ENCODE data around the gene TBCK. TPM values are rescaled to one million over a fixed set of nuclear protein-coding genes. Genes with fewer than 3 reads are reported as not detected.

Gene TBCK
- total and polyA plus RNA-seq, 9 of the 15 experiments (the other 6 are each of a cell fraction or from before 2014, with no cell fraction given) = 5.3 to 26.6 (median 16.2) TPM

- 0 out of 2 replicates have a peak, but pooled peaks have one; percentile 8 for TF ChIP-seq ETV1 (tag; conservative IDR thresholded peaks at IDR 0.05; ENCODE audit: low read depth)
- TF ChIP-seq FIP1L1 (IDR thresholded peaks at IDR 0.05; ENCODE audit: low read depth, low read length, poor library complexity, severe bottlenecking) = no peak
- TF ChIP-seq HCFC1 (IDR thresholded peaks at IDR 0.05; ENCODE audit: low read depth, low read length) = no peak
- TF ChIP-seq CHD2 (IDR thresholded peaks at IDR 0.05; ENCODE audit: low read depth, low read length) = no peak
- no peak for TF ChIP-seq ZBTB8A (IDR thresholded peaks at IDR 0.05; ENCODE audit: partially characterized antibody)
- peak; percentile 78 for TF ChIP-seq IRF9 (tag; IDR thresholded peaks at IDR 0.05)
- 0 out of 4 replicates have a peak, but pooled peaks of 1 of the 2 experiments have one; percentile 31 for TF ChIP-seq ZNF639 (CRISPR knock-in tag; conservative IDR thresholded peaks at IDR 0.05 in 1 of 2, IDR thresholded peaks at IDR 0.05 in 1 of 2)
- TF ChIP-seq ZNF740 (CRISPR knock-in tag; IDR thresholded peaks at IDR 0.05) = no peak
- TF ChIP-seq ZNF740 (tag; IDR thresholded peaks at IDR 0.05) = peak in 1 of 2 experiments; percentile 84; a peak in 2 of 4 replicates
- TF ChIP-seq EHMT2 (IDR thresholded peaks at IDR 0.05) = no peak
- 0 out of 2 replicates have a peak, but pooled peaks have one; percentile 35 for TF ChIP-seq CXXC5 (CRISPR knock-in tag; IDR thresholded peaks at IDR 0.05)
- no peak for TF ChIP-seq NCOA4 (IDR thresholded peaks at IDR 0.05; ENCODE audit: partially characterized antibody)
These were observed 10.5 kb downstream of the TBCK start (continued) for GRCh38 chr4:106305435-106306055.

Data from K562 (cell line).